ENCODE results near the gene GNA15.

The GNA15 gene

DNA sequence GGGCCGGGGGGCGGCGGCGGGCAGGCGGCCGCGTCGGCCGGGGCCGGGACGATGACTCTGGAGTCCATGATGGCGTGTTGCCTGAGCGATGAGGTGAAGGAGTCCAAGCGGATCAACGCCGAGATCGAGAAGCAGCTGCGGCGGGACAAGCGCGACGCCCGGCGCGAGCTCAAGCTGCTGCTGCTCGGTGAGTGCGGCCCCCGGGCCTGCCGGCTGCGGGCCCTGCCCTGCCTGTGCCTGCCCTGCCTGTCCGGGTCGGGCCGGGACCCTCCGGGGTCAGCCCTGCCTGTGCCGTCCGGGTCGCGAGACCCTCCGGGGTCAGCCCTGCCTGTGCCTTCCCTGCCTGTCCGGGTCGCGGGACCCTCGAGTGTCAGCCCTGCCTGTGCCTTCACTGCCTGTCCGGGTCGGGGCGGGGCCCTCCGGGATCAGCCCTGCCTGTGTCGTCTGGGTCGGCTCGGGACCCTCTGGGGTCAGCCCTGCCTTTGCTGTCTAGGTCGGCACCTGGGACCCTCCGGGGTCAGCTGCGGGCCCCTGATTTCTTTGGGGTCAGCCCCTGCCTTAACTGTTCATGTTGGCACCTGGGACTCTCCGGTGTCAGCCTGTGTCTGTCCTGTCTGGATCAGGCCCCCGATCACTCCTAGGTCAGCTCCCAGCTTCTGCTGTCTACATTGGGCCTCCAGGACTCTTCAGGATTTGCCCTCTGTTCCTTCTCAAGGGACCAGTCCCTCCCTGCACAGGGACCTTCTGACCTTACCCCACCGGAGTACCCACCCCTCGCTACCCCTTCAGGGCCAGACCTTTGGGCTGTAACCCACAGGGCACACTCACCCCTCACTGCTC, 41.0 kb upstream of the GNA15 start (continued):
- TF ChIP-seq ZNF514 (tag by site-specific recombination; IDR thresholded peaks at IDR 0.05) (no peak), RBAK (tag by site-specific recombination; IDR thresholded peaks at IDR 0.05) (no peak), ZBTB1 (tag by site-specific recombination; IDR thresholded peaks at IDR 0.05) (no peak), TRIM28 (IDR thresholded peaks at IDR 0.05; ENCODE audit: borderline replicate concordance, low read length) (no peak), EGR2 (tag by site-specific recombination; IDR thresholded peaks at IDR 0.05; ENCODE audit: low read depth) (no peak)
- TF ChIP-seq, protein P1, sequence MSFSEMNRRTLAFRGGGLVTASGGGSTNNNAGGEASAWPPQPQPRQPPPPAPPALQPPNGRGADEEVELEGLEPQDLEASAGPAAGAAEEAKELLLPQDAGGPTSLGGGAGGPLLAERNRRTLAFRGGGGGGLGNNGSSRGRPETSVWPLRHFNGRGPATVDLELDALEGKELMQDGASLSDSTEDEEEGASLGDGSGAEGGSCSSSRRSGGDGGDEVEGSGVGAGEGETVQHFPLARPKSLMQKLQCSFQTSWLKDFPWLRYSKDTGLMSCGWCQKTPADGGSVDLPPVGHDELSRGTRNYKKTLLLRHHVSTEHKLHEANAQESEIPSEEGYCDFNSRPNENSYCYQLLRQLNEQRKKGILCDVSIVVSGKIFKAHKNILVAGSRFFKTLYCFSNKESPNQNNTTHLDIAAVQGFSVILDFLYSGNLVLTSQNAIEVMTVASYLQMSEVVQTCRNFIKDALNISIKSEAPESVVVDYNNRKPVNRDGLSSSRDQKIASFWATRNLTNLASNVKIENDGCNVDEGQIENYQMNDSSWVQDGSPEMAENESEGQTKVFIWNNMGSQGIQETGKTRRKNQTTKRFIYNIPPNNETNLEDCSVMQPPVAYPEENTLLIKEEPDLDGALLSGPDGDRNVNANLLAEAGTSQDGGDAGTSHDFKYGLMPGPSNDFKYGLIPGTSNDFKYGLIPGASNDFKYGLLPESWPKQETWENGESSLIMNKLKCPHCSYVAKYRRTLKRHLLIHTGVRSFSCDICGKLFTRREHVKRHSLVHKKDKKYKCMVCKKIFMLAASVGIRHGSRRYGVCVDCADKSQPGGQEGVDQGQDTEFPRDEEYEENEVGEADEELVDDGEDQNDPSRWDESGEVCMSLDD (tag by site-specific recombination; IDR thresholded peaks at IDR 0.05) = no peak

DNA sequence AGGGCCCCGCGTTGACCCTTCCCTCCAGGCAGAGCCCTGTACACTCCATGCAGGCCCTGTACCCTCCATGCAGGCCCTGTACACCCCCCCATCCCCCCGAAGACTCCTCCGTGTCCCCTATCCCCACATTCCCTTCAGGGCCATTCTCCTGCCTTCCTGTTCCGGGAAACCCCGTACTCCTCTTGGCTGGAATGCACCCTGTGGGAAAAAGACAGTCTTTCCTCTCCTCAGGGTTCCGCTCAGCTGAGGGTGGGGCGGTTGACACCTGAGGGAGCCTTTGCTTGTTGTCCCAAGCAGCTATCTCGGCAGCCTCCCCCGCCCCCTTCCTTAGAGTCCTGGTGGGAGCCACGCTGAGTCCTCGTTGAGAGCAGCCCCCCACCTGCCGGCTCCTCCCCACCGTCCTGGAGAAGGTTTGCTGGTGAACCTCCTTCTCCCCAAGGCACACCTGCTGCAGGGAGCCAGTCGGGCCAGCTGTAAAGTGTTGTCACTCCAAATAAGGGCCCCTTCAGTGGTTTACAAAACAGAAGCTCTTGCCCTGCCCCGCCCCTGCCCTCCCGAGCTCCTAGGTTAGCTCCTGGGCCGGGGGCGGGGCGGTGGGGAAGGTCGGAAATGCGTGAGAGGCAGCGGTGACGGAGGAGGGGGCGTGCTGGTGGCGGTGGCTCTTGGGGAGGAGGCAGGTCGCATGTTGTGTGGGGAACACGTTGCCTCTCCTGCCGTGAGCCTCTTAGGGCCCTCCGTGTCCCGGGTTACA, 40.2 kb upstream of the GNA15 start:
- Histone ChIP-seq H3K4me3 (ENCODE audit: low read depth, low read length) (peak overlapping the region; percentile 78), H3K4me1 (ENCODE audit: control insufficient read depth, insufficient read depth, low read length) (peaks cover 6% of the 10 kb centered on the region; the same call in 1 of the 2 replicates), H3K9me3 (ENCODE audit: control insufficient read depth, insufficient read depth, low read depth, low read length) (no peaks in the 10 kb centered on the region), H3K36me3 (ENCODE audit: control insufficient read depth in 2 of 2, insufficient read depth in 1 of 2, low read length in 2 of 2) (no peaks in the 10 kb centered on the region), H3K27ac (ENCODE audit: extremely low read depth, low read depth, low read length) (peak overlapping the region; percentile 75)
- ChIA-PET POLR2A (interaction anchor here (0.6 to 1.5 kb wide), 3 partner anchors 8 to 1429 kb away, joined by 3 to 11 read pairs (median 9); no protein-coding TSS in a partner anchor), CTCF (interaction anchor here (0.7 to 2.2 kb wide), 7 partner anchors 8 to 350 kb away, joined by 3 to 12 read pairs (median 4); no protein-coding TSS in a partner anchor)
- no peak for TF ChIP-seq ZBTB8A (tag by site-specific recombination; IDR thresholded peaks at IDR 0.05)
- TF ChIP-seq, protein P2, sequence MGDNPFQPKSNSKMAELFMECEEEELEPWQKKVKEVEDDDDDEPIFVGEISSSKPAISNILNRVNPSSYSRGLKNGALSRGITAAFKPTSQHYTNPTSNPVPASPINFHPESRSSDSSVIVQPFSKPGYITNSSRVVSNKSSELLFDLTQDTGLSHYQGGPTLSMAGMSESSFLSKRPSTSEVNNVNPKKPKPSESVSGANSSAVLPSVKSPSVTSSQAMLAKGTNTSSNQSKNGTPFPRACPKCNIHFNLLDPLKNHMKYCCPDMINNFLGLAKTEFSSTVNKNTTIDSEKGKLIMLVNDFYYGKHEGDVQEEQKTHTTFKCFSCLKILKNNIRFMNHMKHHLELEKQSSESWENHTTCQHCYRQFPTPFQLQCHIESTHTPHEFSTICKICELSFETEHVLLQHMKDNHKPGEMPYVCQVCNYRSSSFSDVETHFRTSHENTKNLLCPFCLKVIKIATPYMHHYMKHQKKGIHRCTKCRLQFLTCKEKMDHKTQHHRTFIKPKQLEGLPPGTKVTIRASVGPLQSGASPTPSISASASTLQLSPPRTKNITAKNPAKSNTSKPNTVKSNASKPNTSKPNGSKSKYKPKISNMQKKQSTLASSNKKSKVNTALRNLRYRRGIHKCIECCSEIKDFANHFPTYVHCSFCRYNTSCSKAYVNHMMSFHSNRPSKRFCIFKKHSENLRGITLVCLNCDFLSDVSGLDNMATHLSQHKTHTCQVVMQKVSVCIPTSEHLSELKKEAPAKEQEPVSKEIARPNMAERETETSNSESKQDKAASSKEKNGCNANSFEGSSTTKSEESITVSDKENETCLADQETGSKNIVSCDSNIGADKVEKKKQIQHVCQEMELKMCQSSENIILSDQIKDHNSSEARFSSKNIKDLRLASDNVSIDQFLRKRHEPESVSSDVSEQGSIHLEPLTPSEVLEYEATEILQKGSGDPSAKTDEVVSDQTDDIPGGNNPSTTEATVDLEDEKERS (tag by site-specific recombination; IDR thresholded peaks at IDR 0.05) = no peak
- TF ChIP-seq ZNF311 (tag by site-specific recombination; IDR thresholded peaks at IDR 0.05; ENCODE audit: borderline replicate concordance) = no peak
- TF ChIP-seq ZNF423 (tag by site-specific recombination; IDR thresholded peaks at IDR 0.05) = no peak
- TF ChIP-seq SP3 (tag by site-specific recombination; IDR thresholded peaks at IDR 0.05) = peak; percentile 69
- no peak for TF ChIP-seq ZNF658 (tag by site-specific recombination; IDR thresholded peaks at IDR 0.05)
- TF ChIP-seq SP2 (tag by site-specific recombination; IDR thresholded peaks at IDR 0.05) = peak; percentile 85
- no peak for TF ChIP-seq ZNF660 (tag by site-specific recombination; IDR thresholded peaks at IDR 0.05)
- TF ChIP-seq, protein P3, sequence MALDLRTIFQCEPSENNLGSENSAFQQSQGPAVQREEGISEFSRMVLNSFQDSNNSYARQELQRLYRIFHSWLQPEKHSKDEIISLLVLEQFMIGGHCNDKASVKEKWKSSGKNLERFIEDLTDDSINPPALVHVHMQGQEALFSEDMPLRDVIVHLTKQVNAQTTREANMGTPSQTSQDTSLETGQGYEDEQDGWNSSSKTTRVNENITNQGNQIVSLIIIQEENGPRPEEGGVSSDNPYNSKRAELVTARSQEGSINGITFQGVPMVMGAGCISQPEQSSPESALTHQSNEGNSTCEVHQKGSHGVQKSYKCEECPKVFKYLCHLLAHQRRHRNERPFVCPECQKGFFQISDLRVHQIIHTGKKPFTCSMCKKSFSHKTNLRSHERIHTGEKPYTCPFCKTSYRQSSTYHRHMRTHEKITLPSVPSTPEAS (tag by site-specific recombination; IDR thresholded peaks at IDR 0.05) = no peak
- TF ChIP-seq YY1 (tag by site-specific recombination; IDR thresholded peaks at IDR 0.05) = no peak
- peak; percentile 94 for TF ChIP-seq OSR2 (tag by site-specific recombination; IDR thresholded peaks at IDR 0.05)
- TF ChIP-seq ZNF394 (tag by site-specific recombination; IDR thresholded peaks at IDR 0.05; ENCODE audit: borderline replicate concordance) = no peak
- TF ChIP-seq, protein P4, sequence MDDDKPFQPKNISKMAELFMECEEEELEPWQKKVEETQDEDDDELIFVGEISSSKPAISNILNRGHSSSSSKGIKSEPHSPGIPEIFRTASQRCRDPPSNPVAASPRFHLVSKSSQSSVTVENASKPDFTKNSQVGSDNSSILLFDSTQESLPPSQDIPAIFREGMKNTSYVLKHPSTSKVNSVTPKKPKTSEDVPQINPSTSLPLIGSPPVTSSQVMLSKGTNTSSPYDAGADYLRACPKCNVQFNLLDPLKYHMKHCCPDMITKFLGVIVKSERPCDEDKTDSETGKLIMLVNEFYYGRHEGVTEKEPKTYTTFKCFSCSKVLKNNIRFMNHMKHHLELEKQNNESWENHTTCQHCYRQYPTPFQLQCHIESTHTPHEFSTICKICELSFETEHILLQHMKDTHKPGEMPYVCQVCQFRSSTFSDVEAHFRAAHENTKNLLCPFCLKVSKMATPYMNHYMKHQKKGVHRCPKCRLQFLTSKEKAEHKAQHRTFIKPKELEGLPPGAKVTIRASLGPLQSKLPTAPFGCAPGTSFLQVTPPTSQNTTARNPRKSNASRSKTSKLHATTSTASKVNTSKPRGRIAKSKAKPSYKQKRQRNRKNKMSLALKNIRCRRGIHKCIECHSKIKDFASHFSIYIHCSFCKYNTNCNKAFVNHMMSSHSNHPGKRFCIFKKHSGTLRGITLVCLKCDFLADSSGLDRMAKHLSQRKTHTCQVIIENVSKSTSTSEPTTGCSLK (tag by site-specific recombination; IDR thresholded peaks at IDR 0.05) = no peak
- TF ChIP-seq OVOL3 (tag by site-specific recombination; IDR thresholded peaks at IDR 0.05) = no peak
- no peak for TF ChIP-seq ZNF558 (tag by site-specific recombination; IDR thresholded peaks at IDR 0.05)
- TF ChIP-seq ZNF175 (tag by site-specific recombination; IDR thresholded peaks at IDR 0.05) = no peak
- no peak for TF ChIP-seq GLIS2 (tag by site-specific recombination; IDR thresholded peaks at IDR 0.05)
- no peak for TF ChIP-seq SETDB1 (IDR thresholded peaks at IDR 0.05; ENCODE audit: insufficient read length, low read length)
- no peak for TF ChIP-seq ZNF791 (tag by site-specific recombination; IDR thresholded peaks at IDR 0.05)
